HepG2 (cell line): ENCODE data around the gene TM4SF18. TPM values are rescaled to one million over a fixed set of nuclear protein-coding genes. Genes with fewer than 3 reads are reported as not detected.
A peak's percentile ranks its signal among the peaks of the same experiment; 100 is the strongest.

Source experiments
- ATF2 ChIP-seq: sonication (generic); formaldehyde crosslinking; IDR thresholded peaks from 2 replicates; pipeline ENCODE4 v1.4.0; 2020; ENCODE audit warnings: missing genetic modification reagents
- BATF2 ChIP-seq: sonication (generic); formaldehyde crosslinking; IDR thresholded peaks from 2 replicates; pipeline ENCODE4 v1.8.0; 2022; ENCODE audit warnings: mild to moderate bottlenecking, missing genetic modification reagents, moderate library complexity
- CENPBD1 ChIP-seq: sonication (generic); formaldehyde crosslinking; IDR thresholded peaks from 2 replicates; pipeline ENCODE4 v1.8.0; 2022; ENCODE audit warnings: missing genetic modification reagents, low read depth, mild to moderate bottlenecking, borderline replicate concordance
- CREB3 ChIP-seq: sonication (generic); formaldehyde crosslinking; IDR thresholded peaks from 2 replicates; pipeline ENCODE4 v1.5.0; 2020; ENCODE audit warnings: missing genetic modification reagents
- ELF3 ChIP-seq: IDR thresholded peaks from 2 replicates; pipeline ENCODE4 v1.6.1; 2016; ENCODE audit warnings: missing genetic modification reagents, missing compliant biosample characterization
- HMGXB3 ChIP-seq: sonication (generic); formaldehyde crosslinking; IDR thresholded peaks from 2 replicates; pipeline ENCODE4 v1.4.0; 2020; ENCODE audit warnings: missing genetic modification reagents, borderline replicate concordance
- KLF11 ChIP-seq: IDR thresholded peaks from 2 replicates; pipeline ENCODE4 v1.6.1; 2016; ENCODE audit warnings: missing compliant biosample characterization
- NFKBIZ ChIP-seq: IDR thresholded peaks from 2 replicates; pipeline ENCODE4 v1.6.1; 2018; ENCODE audit warnings: missing genetic modification reagents, missing compliant biosample characterization
- PREB ChIP-seq: sonication (generic); formaldehyde crosslinking; IDR thresholded peaks from 2 replicates; pipeline ENCODE4 v1.4.0; 2020; ENCODE audit warnings: missing genetic modification reagents
- PRPF4 ChIP-seq: fragments of 200-400 bp; formaldehyde crosslinking; IDR thresholded peaks from 2 replicates; pipeline ENCODE4 v1.6.1; 2016; ENCODE audit warnings: low read length, low read depth; ENCODE audit not compliant: poor library complexity, severe bottlenecking
- RFXANK ChIP-seq: IDR thresholded peaks from 2 replicates; pipeline ENCODE4 v1.6.1; 2016
- ZNF563 ChIP-seq: sonication (generic); formaldehyde crosslinking; IDR thresholded peaks from 2 replicates; pipeline ENCODE4 v1.8.0; 2022; ENCODE audit warnings: mild to moderate bottlenecking, moderate library complexity, missing genetic modification reagents
- ZNF567 ChIP-seq: sonication (generic); formaldehyde crosslinking; IDR thresholded peaks from 2 replicates; pipeline ENCODE4 v1.8.1; 2023; ENCODE audit warnings: mild to moderate bottlenecking, missing genetic modification reagents, borderline replicate concordance
- ZNF572 ChIP-seq: sonication (generic); formaldehyde crosslinking; IDR thresholded peaks from 2 replicates; pipeline ENCODE4 v1.5.1; 2020; ENCODE audit warnings: mild to moderate bottlenecking, missing genetic modification reagents
- ZNF691 ChIP-seq: sonication (generic); formaldehyde crosslinking; IDR thresholded peaks from 2 replicates; pipeline ENCODE4 v1.4.0; 2020; ENCODE audit warnings: missing genetic modification reagents, low read depth, mild to moderate bottlenecking, borderline replicate concordance
- ZSCAN21 ChIP-seq: sonication (generic); formaldehyde crosslinking; IDR thresholded peaks from 2 replicates; pipeline ENCODE4 v1.8.0; 2022; ENCODE audit warnings: mild to moderate bottlenecking, missing genetic modification reagents, moderate library complexity, borderline replicate concordance
- polyA plus RNA-seq, 8 experiments: library from polyadenylated mRNA; depleted of rRNA in 3 of 8; stranded (reverse) in 7 of 8; unstranded in 1 of 8; fragments of >200 nt; fragmentation: Illumina TruSeq in 4 of 8; extraction: Trizol in 4 of 8; gene quantifications; 2 replicates each; pipeline versions ENCODE4 v1.2.1 to v1.2.3, GENCODE V29; 2011 to 2016; ENCODE audit warnings: low read depth in 4 of 8, missing spikeins in 1 of 8, mixed read lengths in 1 of 8; ENCODE audit not compliant: insufficient read depth in 1 of 8
- total RNA-seq, 5 experiments: library from RNA; depleted of rRNA; stranded (reverse); fragments of >200 nt; fragmentation: Illumina TruSeq; extraction: Trizol; gene quantifications; 2 replicates each; pipeline ENCODE4 v1.2.3, GENCODE V29; 2016; ENCODE audit warnings: low read depth in 1 of 5

Gene TM4SF18
- total and polyA plus RNA-seq, 2 of the 13 experiments (the other 11 are each of a cell fraction or from before 2014, with no cell fraction given): 0.15 TPM; not detected in 1

- peak; percentile 40; the same call in 1 of the 2 replicates for TF ChIP-seq ELF3 (CRISPR knock-in tag)
- TF ChIP-seq CREB3: no peak; the same call in 1 of the 2 replicates
- TF ChIP-seq BATF2 (CRISPR knock-in tag): 0 out of 2 replicates have a peak, but pooled peaks have one; percentile 38
- peak; percentile 69; the same call in 1 of the 2 replicates for TF ChIP-seq ZNF563 (CRISPR knock-in tag)
- peak; percentile 50; the same call in 1 of the 2 replicates for TF ChIP-seq KLF11 (CRISPR knock-in tag)
- TF ChIP-seq RFXANK (CRISPR knock-in tag): no peak
- no peak for TF ChIP-seq ZNF567 (CRISPR knock-in tag)
- no peak for TF ChIP-seq ZNF572 (CRISPR knock-in tag)
- no peak for TF ChIP-seq CENPBD1 (CRISPR knock-in tag)
- TF ChIP-seq ATF2 (CRISPR knock-in tag): no peak; the same call in none of the 2 replicates
- TF ChIP-seq HMGXB3: peak; percentile 73; the same call in 1 of the 2 replicates
- no peak for TF ChIP-seq PRPF4
- peak; percentile 92; the same call in 1 of the 2 replicates for TF ChIP-seq ZNF691 (CRISPR knock-in tag)
- no peak for TF ChIP-seq NFKBIZ
- TF ChIP-seq ZSCAN21 (CRISPR knock-in tag): peak; percentile 70
- TF ChIP-seq PREB (CRISPR knock-in tag): no peak
Observed at GRCh38 chr3:149377408-149378364, 44.2 kb upstream of the TM4SF18 start, which contains the start of gene TM4SF1 (continued).
